GM12878 (cell line): ENCODE results near the gene PANX2. TPM values are rescaled to one million over a fixed set of nuclear protein-coding genes. Genes with fewer than 3 reads are reported as not detected.

Experiments
- ATAC-seq: fragments of 200-7000 bp; cut with Tn5 transposase; 3 replicates; pipeline ENCODE4 v1.9.1; 2020; ENCODE audit warnings: mild to moderate bottlenecking, moderate library complexity
- BruUV-seq: library from RNA; stranded (reverse); fragments of 400-500 nt; replicated peaks from 2 replicates; lab custom pipeline; 2021; lab: Mats Ljungman, UMichigan
- CTCF ChIA-PET: fragments of 300-600 bp; sonication (Branson Sonifier 250); formaldehyde crosslinking; extraction: SDS; loops from one replicate; lab custom pipeline; 2021; ENCODE audit warnings: inconsistent platforms; lab: Yijun Ruan, JAX
- POLR2A ChIA-PET: fragments of 350-600 bp; formaldehyde crosslinking; extraction: SDS; loops from one replicate; lab custom pipeline; 2021; ENCODE audit warnings: inconsistent platforms; lab: Charles Lee
- RAD21 ChIA-PET: fragments of 300-600 bp; sonication (Branson Sonifier 250); formaldehyde crosslinking; loops from one replicate; lab custom pipeline; 2023; ENCODE audit warnings: antibody characterized with exemption; ENCODE audit not compliant: unreplicated experiment; lab: Charles Lee
- SMC1A ChIA-PET: fragments of 300-600 bp; sonication (Branson Sonifier 250); formaldehyde crosslinking; loops from one replicate; lab custom pipeline; 2023; ENCODE audit not compliant: unreplicated experiment, uncharacterized antibody; lab: Charles Lee
- DNase-seq: peaks from one replicate; pipeline ENCODE4 v3.0.0-alpha.2; 2011; ENCODE audit warnings: low read depth, low spot score
- FAIRE-seq: peaks from 3 replicates; lab custom pipeline; 2011; peaks lifted over from hg19 to GRCh38; lab: Jason Lieb, UNC
- H2AFZ ChIP-seq: 2 replicates; pipeline ENCODE4 v1.6.0; 2011; ENCODE audit warnings: low read depth, low read length, control low read depth; ENCODE audit not compliant: control insufficient read depth
- H3K27ac ChIP-seq: 2 replicates; pipeline ENCODE4 v1.5.1; 2011; ENCODE audit warnings: control low read depth; ENCODE audit not compliant: control insufficient read depth, insufficient read depth
- H3K27me3 ChIP-seq, 2 experiments: replicated peaks in 1 of 2; 2 replicates each; pipeline versions ENCODE4 v1.6.0 to v1.6.1; 2011; ENCODE audit warnings: low read length in 1 of 2; ENCODE audit not compliant: control insufficient read depth in 2 of 2, insufficient read depth in 2 of 2
- H3K36me3 ChIP-seq, 2 experiments: 2 replicates each; pipeline ENCODE4 v1.5.1; 2011; ENCODE audit warnings: low read length in 1 of 2; ENCODE audit not compliant: control insufficient read depth in 2 of 2, insufficient read depth in 2 of 2
- H3K4me1 ChIP-seq: 2 replicates; pipeline ENCODE4 v1.6.1; 2011; ENCODE audit warnings: mild to moderate bottlenecking, low read length, moderate library complexity, mixed read lengths; ENCODE audit not compliant: control insufficient read depth, insufficient read depth
- H3K4me2 ChIP-seq: 2 replicates; pipeline ENCODE4 v1.6.0; 2011; ENCODE audit warnings: control low read depth; ENCODE audit not compliant: control insufficient read depth, insufficient read depth
- H3K4me3 ChIP-seq: fragments of 200-600 bp; sonication (generic); 2 replicates; pipeline ENCODE4 v1.5.1; 2016
- H3K79me2 ChIP-seq: 2 replicates; pipeline ENCODE4 v1.6.0; 2011; ENCODE audit warnings: low read length; ENCODE audit not compliant: control insufficient read depth, insufficient read depth
- H3K9ac ChIP-seq: 2 replicates; pipeline ENCODE4 v1.8.0; 2011; ENCODE audit warnings: low read length, control low read depth, mixed read lengths; ENCODE audit not compliant: control insufficient read depth, insufficient read depth
- H3K9me3 ChIP-seq: replicated peaks from 3 replicates; pipeline ENCODE4 v1.5.1; 2011; ENCODE audit warnings: mild to moderate bottlenecking, low read length; ENCODE audit not compliant: control insufficient read depth, insufficient read depth
- H4K20me1 ChIP-seq: 2 replicates; pipeline ENCODE4 v1.6.0; 2011; ENCODE audit not compliant: control insufficient read depth, insufficient read depth
- ASH2L ChIP-seq: fragments of 300-600, 200-600 bp; sonication (generic); IDR thresholded peaks from 2 replicates; pipeline ENCODE4 v1.6.1; 2017; ENCODE audit warnings: low read depth, mild to moderate bottlenecking, borderline replicate concordance
- CEBPB ChIP-seq, 2 experiments: fragments of 150-350 bp in 1 of 2; IDR thresholded peaks; 2 replicates each; pipeline ENCODE4 v1.6.1; 2012 to 2014; ENCODE audit warnings: low read depth in 2 of 2, low read length in 2 of 2, borderline replicate concordance in 1 of 2, inconsistent platforms in 1 of 2
- CHD2 ChIP-seq: IDR thresholded peaks from 2 replicates; pipeline ENCODE4 v1.6.1; 2011; ENCODE audit warnings: low read depth, low read length, improper control_type of control experiment, borderline replicate concordance
- CHD4 ChIP-seq: fragments of 200-600 bp; sonication (generic); IDR thresholded peaks from 2 replicates; pipeline ENCODE4 v1.6.1; 2016; ENCODE audit warnings: mild to moderate bottlenecking
- EGR1 ChIP-seq, 2 experiments: IDR thresholded peaks; 1 replicate in 1 of 2; 2 replicates in 1 of 2; pipeline ENCODE4 v1.6.1; 2011 to 2012; ENCODE audit warnings: low read depth in 2 of 2, low read length in 2 of 2, borderline replicate concordance in 1 of 2, mild to moderate bottlenecking in 1 of 2, moderate library complexity in 1 of 2
- KAT2A ChIP-seq: conservative IDR thresholded peaks from 2 replicates; pipeline ENCODE4 v1.6.1; 2011; ENCODE audit warnings: low read depth, low read length; ENCODE audit not compliant: control insufficient read depth
- LARP7 ChIP-seq: fragments of 450-650 bp; IDR thresholded peaks from 2 replicates; pipeline ENCODE4 v1.6.1; 2017; ENCODE audit warnings: mild to moderate bottlenecking
- NR2C2 ChIP-seq: IDR thresholded peaks from 2 replicates; pipeline ENCODE4 v1.6.1; 2011; ENCODE audit warnings: borderline replicate concordance, low read depth; ENCODE audit not compliant: control insufficient read depth, insufficient read length
- PAX8 ChIP-seq: fragments of 450-650 bp; IDR thresholded peaks from 2 replicates; pipeline ENCODE4 v1.6.1; 2017; ENCODE audit warnings: mild to moderate bottlenecking, moderate library complexity
- POLR2AphosphoS5 ChIP-seq: IDR thresholded peaks from 2 replicates; pipeline ENCODE4 v1.6.1; 2011; ENCODE audit warnings: mild to moderate bottlenecking, low read length, inconsistent platforms
- SMARCA5 ChIP-seq: fragments of 450-650 bp; IDR thresholded peaks from 2 replicates; pipeline ENCODE4 v1.6.1; 2017; ENCODE audit warnings: mild to moderate bottlenecking
- STAT1 ChIP-seq: fragments of 450-650 bp; conservative IDR thresholded peaks from 2 replicates; pipeline ENCODE4 v1.6.1; 2014; ENCODE audit warnings: antibody characterized with exemption, mild to moderate bottlenecking
- TCF7 ChIP-seq: IDR thresholded peaks from 2 replicates; pipeline ENCODE4 v1.6.1; 2014; ENCODE audit warnings: antibody characterized with exemption, borderline replicate concordance
- YBX1 ChIP-seq: fragments of 450-650 bp; IDR thresholded peaks from 2 replicates; pipeline ENCODE4 v1.6.1; 2016; ENCODE audit warnings: antibody characterized with exemption
- WGBS: methylation state at CpG from one replicate; pipeline ENCODE4 v1.1.6; 2016; ENCODE audit warnings: low lambda C conversion rate; ENCODE audit not compliant: insufficient replicate concordance, insufficient coverage; ENCODE audit errors: missing lambda C conversion rate; 5-methylcytosine and 5-hydroxymethylcytosine counted together
- in situ Hi-C: fragments of 300-500 bp; cut with MboI; formaldehyde crosslinking; loops from 9 replicates; pipeline ENCODE4 v1.14.3; 2018; ENCODE audit warnings: mixed read lengths
- intact Hi-C: fragments of 100-400 bp; cut with micrococcal nuclease; formaldehyde crosslinking; loops from one replicate; pipeline ENCODE4 v1.14.2; 2022; ENCODE audit not compliant: unreplicated experiment
- polyA plus RNA-seq, 11 experiments: library from polyadenylated mRNA; depleted of rRNA in 4 of 11; unstranded in 6 of 11; stranded (reverse) in 5 of 11; fragments of >200 nt; fragmentation: Nextera tagmentation in 4 of 11; fragmentation: Illumina TruSeq in 1 of 11; extraction: Ambion mirVana in 4 of 11; extraction: Trizol in 1 of 11; gene quantifications; 1 replicate in 1 of 11; 2 replicates in 10 of 11; pipeline versions ENCODE4 v1.2.1 to v1.2.3, GENCODE V29; 2011 to 2016; ENCODE audit warnings: inconsistent platforms in 2 of 11, missing spikeins in 2 of 11, low read depth in 1 of 11
- total RNA-seq, 4 experiments: library from RNA; depleted of rRNA in 3 of 4; stranded (reverse); fragments of >200 nt in 3 of 4; fragmentation: Illumina TruSeq in 1 of 4; extraction: Trizol in 1 of 4; gene quantifications; 2 replicates each; pipeline versions ENCODE4 v1.2.1 to v1.2.3, GENCODE V29; 2013 to 2021
- TF ChIP-seq, protein P1 (sequence below): IDR thresholded peaks from 2 replicates; pipeline ENCODE4 v1.6.1; 2012; ENCODE audit warnings: low read depth, low read length, improper control_type of control experiment

PANX2 gene
- total and polyA plus RNA-seq, 10 of the 15 experiments (the other 5 are each of a cell fraction or from before 2014, with no cell fraction given) = 0.04 to 0.44 (median 0.17) TPM; not detected in 5

DNA sequence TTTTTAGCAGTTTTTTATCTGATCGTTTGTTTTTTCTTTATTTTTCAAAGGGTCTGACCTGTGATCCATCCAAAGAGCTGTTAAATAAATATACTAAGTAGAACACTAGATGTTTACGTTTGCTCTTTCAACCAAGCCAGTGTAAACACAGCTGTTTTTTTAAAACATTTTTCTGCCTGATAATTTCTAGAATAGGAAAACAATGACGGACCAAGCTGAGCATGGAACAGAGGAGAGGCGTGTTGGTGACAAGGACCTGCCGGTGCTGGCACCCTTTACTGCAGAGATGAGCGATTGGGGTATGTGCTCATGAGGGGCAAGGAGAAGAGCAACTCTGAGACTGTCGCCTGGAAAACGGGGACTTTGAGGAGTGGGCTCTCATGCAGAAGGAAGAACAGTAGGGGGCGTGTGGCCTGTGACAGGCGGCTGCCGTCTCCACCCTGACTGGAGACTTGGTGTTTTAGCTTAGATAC lies 28.6 kb upstream of the PANX2 start (continued):
- TF ChIP-seq LARP7 = no peak
- no peak for TF ChIP-seq STAT1

DNA sequence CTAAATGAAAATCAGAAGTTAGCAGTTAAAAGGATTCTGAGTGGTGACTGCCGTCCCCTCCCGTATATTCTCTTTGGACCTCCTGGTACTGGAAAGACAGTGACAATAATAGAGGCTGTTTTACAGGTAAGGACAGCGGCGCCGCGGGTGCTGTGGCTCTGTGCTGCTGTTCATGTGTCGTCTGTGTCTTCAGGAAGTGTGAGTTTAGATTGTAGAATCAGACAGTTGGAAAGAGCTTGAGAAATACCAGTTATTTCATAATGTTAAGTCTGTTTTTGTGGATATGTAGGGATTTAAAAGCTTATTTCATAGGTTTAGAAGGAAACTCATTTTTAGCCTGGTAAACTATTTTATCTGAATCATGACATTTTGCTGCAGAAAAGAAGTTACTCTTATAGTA lies 27.4 kb upstream of the PANX2 start:
- intact Hi-C loops = no loop called here
- POLR2A ChIA-PET = no interaction called here
- in situ Hi-C loops = no loop called here

More for the DNA sequence above, 27.4 kb upstream of the PANX2 start:
- H3K9ac ChIP-seq = no peak overlapping the region
- no peak for DNase-seq
- ChIA-PET RAD21 (no interaction called here), SMC1A (interaction anchor here (0.8 kb wide), 1 partner anchor 50 kb away, joined by 3 read pairs; no protein-coding TSS in a partner anchor), CTCF (interaction anchor here (1.6 to 1.7 kb wide), 2 partner anchors 213 to 354 kb away, joined by 3 to 5 read pairs; no protein-coding TSS in a partner anchor)
- FAIRE-seq = no peak
- H3K36me3 ChIP-seq = no peaks in the 10 kb centered on the region
- no peaks in the 10 kb centered on the region for H4K20me1 ChIP-seq
- no TSS peak for BruUV-seq
- ATAC-seq = no peak
- no peak overlapping the region for H3K4me2 ChIP-seq
- no peak overlapping the region for H2AFZ ChIP-seq
- H3K27me3 ChIP-seq = no peaks in the 10 kb centered on the region; a peak in 1 of 4 replicates
- H3K27ac ChIP-seq = no peak overlapping the region
- H3K79me2 ChIP-seq = no peaks in the 10 kb centered on the region
- WGBS = 80% methylated on average over 7 of the region's 7 CpGs
- peaks cover 3% of the 10 kb centered on the region; the same call in 1 of the 2 replicates for H3K4me1 ChIP-seq
- TF ChIP-seq NR2C2 (no peak), PAX8 (no peak), YBX1 (no peak), TCF7 (no peak), POLR2AphosphoS5 (no peak), SMARCA5 (no peak), KAT2A (no peak), CHD4 (no peak), CHD2 (no peak), ASH2L (no peak), CEBPB (IDR thresholded peaks at IDR 0.05; ENCODE audit: borderline replicate concordance in 1 of 2, low read depth in 2 of 2, low read length in 2 of 2) (no peak), EGR1 (IDR thresholded peaks at IDR 0.05; ENCODE audit: borderline replicate concordance in 1 of 2, low read depth in 2 of 2, low read length in 2 of 2) (no peak)
- TF ChIP-seq, protein P1, sequence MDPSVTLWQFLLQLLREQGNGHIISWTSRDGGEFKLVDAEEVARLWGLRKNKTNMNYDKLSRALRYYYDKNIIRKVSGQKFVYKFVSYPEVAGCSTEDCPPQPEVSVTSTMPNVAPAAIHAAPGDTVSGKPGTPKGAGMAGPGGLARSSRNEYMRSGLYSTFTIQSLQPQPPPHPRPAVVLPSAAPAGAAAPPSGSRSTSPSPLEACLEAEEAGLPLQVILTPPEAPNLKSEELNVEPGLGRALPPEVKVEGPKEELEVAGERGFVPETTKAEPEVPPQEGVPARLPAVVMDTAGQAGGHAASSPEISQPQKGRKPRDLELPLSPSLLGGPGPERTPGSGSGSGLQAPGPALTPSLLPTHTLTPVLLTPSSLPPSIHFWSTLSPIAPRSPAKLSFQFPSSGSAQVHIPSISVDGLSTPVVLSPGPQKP = no peak
- H3K4me3 ChIP-seq = no peak overlapping the region
- H3K9me3 ChIP-seq = no peaks in the 10 kb centered on the region
